ENCODE measurements around the gene SMURF1. TPM values are rescaled to one million over a fixed set of nuclear protein-coding genes. Genes with fewer than 3 reads are reported as not detected.

SMURF1 gene
- total RNA-seq, 1 donor from 2014 or later: 44.7 TPM

- DNase-seq (ENCODE audit: low read depth) (no peak), FAIRE-seq (no peak)
- TF ChIP-seq, protein P1, sequence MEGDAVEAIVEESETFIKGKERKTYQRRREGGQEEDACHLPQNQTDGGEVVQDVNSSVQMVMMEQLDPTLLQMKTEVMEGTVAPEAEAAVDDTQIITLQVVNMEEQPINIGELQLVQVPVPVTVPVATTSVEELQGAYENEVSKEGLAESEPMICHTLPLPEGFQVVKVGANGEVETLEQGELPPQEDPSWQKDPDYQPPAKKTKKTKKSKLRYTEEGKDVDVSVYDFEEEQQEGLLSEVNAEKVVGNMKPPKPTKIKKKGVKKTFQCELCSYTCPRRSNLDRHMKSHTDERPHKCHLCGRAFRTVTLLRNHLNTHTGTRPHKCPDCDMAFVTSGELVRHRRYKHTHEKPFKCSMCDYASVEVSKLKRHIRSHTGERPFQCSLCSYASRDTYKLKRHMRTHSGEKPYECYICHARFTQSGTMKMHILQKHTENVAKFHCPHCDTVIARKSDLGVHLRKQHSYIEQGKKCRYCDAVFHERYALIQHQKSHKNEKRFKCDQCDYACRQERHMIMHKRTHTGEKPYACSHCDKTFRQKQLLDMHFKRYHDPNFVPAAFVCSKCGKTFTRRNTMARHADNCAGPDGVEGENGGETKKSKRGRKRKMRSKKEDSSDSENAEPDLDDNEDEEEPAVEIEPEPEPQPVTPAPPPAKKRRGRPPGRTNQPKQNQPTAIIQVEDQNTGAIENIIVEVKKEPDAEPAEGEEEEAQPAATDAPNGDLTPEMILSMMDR (IDR thresholded peaks at IDR 0.05; ENCODE audit: insufficient read depth, low read depth, low read length): no peak
- TF ChIP-seq EZH2 (IDR thresholded peaks at IDR 0.05; ENCODE audit: insufficient read depth, low read length): no peak
- H3K27ac Mint-ChIP-seq (ENCODE audit: unreplicated experiment): no peak overlapping the region
- Histone ChIP-seq H3K36me3 (ENCODE audit: insufficient read depth, low read length) (no peaks in the 10 kb centered on the region), H4K20me1 (ENCODE audit: insufficient read depth, low read length) (no peaks in the 10 kb centered on the region), H3K9ac (ENCODE audit: low read length) (no peak overlapping the region), H3K79me2 (ENCODE audit: insufficient read depth, low read length) (no peaks in the 10 kb centered on the region), H2AFZ (ENCODE audit: low read depth, low read length) (no peak overlapping the region), H3K27me3 (ENCODE audit: insufficient read depth, low read length) (peaks cover 3% of the 10 kb centered on the region), H3K4me3 (ENCODE audit: insufficient read depth, low read depth, low read length) (no peak overlapping the region), H3K4me1 (ENCODE audit: insufficient read depth, low read length) (no peaks in the 10 kb centered on the region), H3K27ac (ENCODE audit: low read depth, low read length) (no peak overlapping the region), H3K9me3 (ENCODE audit: insufficient read depth, low read depth, low read length) (no peaks in the 10 kb centered on the region), H3K4me2 (ENCODE audit: low read length) (no peak overlapping the region)
- H3K36me3 Mint-ChIP-seq (ENCODE audit: low read depth, unreplicated experiment): no peaks in the 10 kb centered on the region
- no peaks in the 10 kb centered on the region for H3K9me3 Mint-ChIP-seq (ENCODE audit: unreplicated experiment)
- peaks cover 32% of the 10 kb centered on the region for H3K27me3 Mint-ChIP-seq (ENCODE audit: low read depth, unreplicated experiment)
- no peak overlapping the region for H3K4me3 Mint-ChIP-seq (ENCODE audit: unreplicated experiment)
- no peaks in the 10 kb centered on the region for H3K4me1 Mint-ChIP-seq (ENCODE audit: low read depth, unreplicated experiment)
Measured at GRCh38 chr7:99184532-99185218, 40.8 kb upstream of the SMURF1 start.

DNA sequence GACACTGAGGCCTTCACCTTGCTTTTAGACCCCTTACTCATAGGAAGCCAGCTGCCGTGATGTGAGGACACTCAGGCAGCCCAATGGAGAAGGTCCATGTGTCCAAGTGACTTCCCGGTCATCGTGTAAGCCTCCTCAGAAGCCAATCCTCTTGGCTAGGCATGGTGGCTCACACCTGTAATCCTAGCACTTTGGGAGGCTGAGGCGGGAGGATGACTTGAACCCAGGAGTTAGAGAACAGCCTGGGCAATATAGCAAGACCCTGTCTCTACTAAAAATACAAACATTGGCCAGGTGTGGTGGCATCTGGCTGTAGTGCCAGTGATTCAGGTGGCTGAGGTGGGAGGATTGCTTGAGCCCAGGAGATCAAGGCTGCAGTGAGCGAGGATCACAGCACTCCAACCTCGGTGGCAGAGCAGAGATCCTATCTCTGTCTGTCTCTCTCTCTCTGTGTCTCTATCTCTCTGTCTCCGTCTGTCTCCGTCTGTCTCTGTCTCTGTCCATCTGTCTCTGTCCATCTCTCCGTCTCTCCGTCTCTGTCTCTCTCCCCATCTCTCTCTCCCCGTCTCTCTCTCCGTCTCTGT lies 36.3 kb upstream of the SMURF1 start:
- Mint-ChIP-seq H3K4me3 (ENCODE audit: unreplicated experiment) (no peak overlapping the region), H3K9me3 (ENCODE audit: unreplicated experiment) (peaks cover 1% of the 10 kb centered on the region), H3K4me1 (ENCODE audit: low read depth, unreplicated experiment) (no peaks in the 10 kb centered on the region), H3K27me3 (ENCODE audit: low read depth, unreplicated experiment) (peaks cover 45% of the 10 kb centered on the region), H3K27ac (ENCODE audit: unreplicated experiment) (no peak overlapping the region), H3K36me3 (ENCODE audit: low read depth, unreplicated experiment) (no peaks in the 10 kb centered on the region)
- Histone ChIP-seq H3K36me3 (ENCODE audit: insufficient read depth, low read length) (no peaks in the 10 kb centered on the region), H2AFZ (ENCODE audit: low read depth, low read length) (no peak overlapping the region), H3K4me3 (ENCODE audit: insufficient read depth, low read depth, low read length) (no peak overlapping the region), H3K27ac (ENCODE audit: low read depth, low read length) (no peak overlapping the region), H3K79me2 (ENCODE audit: insufficient read depth, low read length) (no peaks in the 10 kb centered on the region), H4K20me1 (ENCODE audit: insufficient read depth, low read length) (no peaks in the 10 kb centered on the region), H3K4me2 (ENCODE audit: low read length) (no peak overlapping the region), H3K4me1 (ENCODE audit: insufficient read depth, low read length) (no peaks in the 10 kb centered on the region), H3K9me3 (ENCODE audit: insufficient read depth, low read depth, low read length) (no peaks in the 10 kb centered on the region), H3K27me3 (ENCODE audit: insufficient read depth, low read length) (peaks cover 3% of the 10 kb centered on the region), H3K9ac (ENCODE audit: low read length) (no peak overlapping the region)
- no peak for DNase-seq (ENCODE audit: low read depth)
- FAIRE-seq: no peak
- TF ChIP-seq EZH2 (IDR thresholded peaks at IDR 0.05; ENCODE audit: insufficient read depth, low read length): no peak
- TF ChIP-seq, protein P1 (IDR thresholded peaks at IDR 0.05; ENCODE audit: insufficient read depth, low read depth, low read length): no peak

GRCh38 chr7:99177165-99177564 lies 33.3 kb upstream of the SMURF1 start:
- no peak overlapping the region for H3K27ac Mint-ChIP-seq (ENCODE audit: unreplicated experiment)
- Histone ChIP-seq H3K79me2 (ENCODE audit: insufficient read depth, low read length) (no peaks in the 10 kb centered on the region), H3K4me1 (ENCODE audit: insufficient read depth, low read length) (no peaks in the 10 kb centered on the region), H3K27ac (ENCODE audit: low read depth, low read length) (no peak overlapping the region), H3K4me2 (ENCODE audit: low read length) (no peak overlapping the region), H2AFZ (ENCODE audit: low read depth, low read length) (no peak overlapping the region), H3K4me3 (ENCODE audit: insufficient read depth, low read depth, low read length) (no peak overlapping the region), H4K20me1 (ENCODE audit: insufficient read depth, low read length) (no peaks in the 10 kb centered on the region), H3K36me3 (ENCODE audit: insufficient read depth, low read length) (no peaks in the 10 kb centered on the region), H3K9me3 (ENCODE audit: insufficient read depth, low read depth, low read length) (no peaks in the 10 kb centered on the region), H3K27me3 (ENCODE audit: insufficient read depth, low read length) (peaks cover 8% of the 10 kb centered on the region), H3K9ac (ENCODE audit: low read length) (no peak overlapping the region)
- no peak for DNase-seq (ENCODE audit: low read depth)
- no peaks in the 10 kb centered on the region for H3K4me1 Mint-ChIP-seq (ENCODE audit: low read depth, unreplicated experiment)
- no peaks in the 10 kb centered on the region for H3K36me3 Mint-ChIP-seq (ENCODE audit: low read depth, unreplicated experiment)
- no peak overlapping the region for H3K4me3 Mint-ChIP-seq (ENCODE audit: unreplicated experiment)
- H3K27me3 Mint-ChIP-seq (ENCODE audit: low read depth, unreplicated experiment): peaks cover 42% of the 10 kb centered on the region
- TF ChIP-seq, protein P1 (IDR thresholded peaks at IDR 0.05; ENCODE audit: insufficient read depth, low read depth, low read length): no peak
- TF ChIP-seq EZH2 (IDR thresholded peaks at IDR 0.05; ENCODE audit: insufficient read depth, low read length): no peak
- H3K9me3 Mint-ChIP-seq (ENCODE audit: unreplicated experiment): peaks cover 1% of the 10 kb centered on the region
- FAIRE-seq: no peak
